ENCODE data around the gene GRIA4.

Gene GRIA4

GRCh38 chr11:105968021-105968697 is 358.3 kb downstream of the GRIA4 start:
- TF ChIP-seq, protein P1, sequence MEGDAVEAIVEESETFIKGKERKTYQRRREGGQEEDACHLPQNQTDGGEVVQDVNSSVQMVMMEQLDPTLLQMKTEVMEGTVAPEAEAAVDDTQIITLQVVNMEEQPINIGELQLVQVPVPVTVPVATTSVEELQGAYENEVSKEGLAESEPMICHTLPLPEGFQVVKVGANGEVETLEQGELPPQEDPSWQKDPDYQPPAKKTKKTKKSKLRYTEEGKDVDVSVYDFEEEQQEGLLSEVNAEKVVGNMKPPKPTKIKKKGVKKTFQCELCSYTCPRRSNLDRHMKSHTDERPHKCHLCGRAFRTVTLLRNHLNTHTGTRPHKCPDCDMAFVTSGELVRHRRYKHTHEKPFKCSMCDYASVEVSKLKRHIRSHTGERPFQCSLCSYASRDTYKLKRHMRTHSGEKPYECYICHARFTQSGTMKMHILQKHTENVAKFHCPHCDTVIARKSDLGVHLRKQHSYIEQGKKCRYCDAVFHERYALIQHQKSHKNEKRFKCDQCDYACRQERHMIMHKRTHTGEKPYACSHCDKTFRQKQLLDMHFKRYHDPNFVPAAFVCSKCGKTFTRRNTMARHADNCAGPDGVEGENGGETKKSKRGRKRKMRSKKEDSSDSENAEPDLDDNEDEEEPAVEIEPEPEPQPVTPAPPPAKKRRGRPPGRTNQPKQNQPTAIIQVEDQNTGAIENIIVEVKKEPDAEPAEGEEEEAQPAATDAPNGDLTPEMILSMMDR (IDR thresholded peaks at IDR 0.05; ENCODE audit: low read depth, low read length, missing control alignments), result no peak
- peak; percentile 13 for DNase-seq (ENCODE audit: low read depth)
- H3K4me3 ChIP-seq (ENCODE audit: low read depth, low read length), result no peak overlapping the region
- in situ Hi-C loops (cut with HindIII; ENCODE audit: low sequenced_read_pairs), result no loop called here

- TF ChIP-seq, protein P1 (IDR thresholded peaks at IDR 0.05; ENCODE audit: low read depth, low read length, missing control alignments), result no peak
- no peak for DNase-seq (ENCODE audit: low read depth)
- no peak overlapping the region for H3K4me3 ChIP-seq (ENCODE audit: low read depth, low read length)
- in situ Hi-C loops (cut with HindIII; ENCODE audit: low sequenced_read_pairs), result loop anchor here (5.0 kb wide), 1 partner anchor 72 kb away; no protein-coding TSS in a partner anchor
Observed at GRCh38 chr11:105969756-105970155, 359.9 kb downstream of the GRIA4 start.

GRCh38 chr11:105975128-105975527 is 365.3 kb downstream of the GRIA4 start:
- H3K4me3 ChIP-seq (ENCODE audit: low read depth, low read length), result no peak overlapping the region
- in situ Hi-C loops (cut with HindIII; ENCODE audit: low sequenced_read_pairs), result no loop called here
- TF ChIP-seq, protein P1 (IDR thresholded peaks at IDR 0.05; ENCODE audit: low read depth, low read length, missing control alignments), result no peak
- DNase-seq (ENCODE audit: low read depth), result no peak

DNA sequence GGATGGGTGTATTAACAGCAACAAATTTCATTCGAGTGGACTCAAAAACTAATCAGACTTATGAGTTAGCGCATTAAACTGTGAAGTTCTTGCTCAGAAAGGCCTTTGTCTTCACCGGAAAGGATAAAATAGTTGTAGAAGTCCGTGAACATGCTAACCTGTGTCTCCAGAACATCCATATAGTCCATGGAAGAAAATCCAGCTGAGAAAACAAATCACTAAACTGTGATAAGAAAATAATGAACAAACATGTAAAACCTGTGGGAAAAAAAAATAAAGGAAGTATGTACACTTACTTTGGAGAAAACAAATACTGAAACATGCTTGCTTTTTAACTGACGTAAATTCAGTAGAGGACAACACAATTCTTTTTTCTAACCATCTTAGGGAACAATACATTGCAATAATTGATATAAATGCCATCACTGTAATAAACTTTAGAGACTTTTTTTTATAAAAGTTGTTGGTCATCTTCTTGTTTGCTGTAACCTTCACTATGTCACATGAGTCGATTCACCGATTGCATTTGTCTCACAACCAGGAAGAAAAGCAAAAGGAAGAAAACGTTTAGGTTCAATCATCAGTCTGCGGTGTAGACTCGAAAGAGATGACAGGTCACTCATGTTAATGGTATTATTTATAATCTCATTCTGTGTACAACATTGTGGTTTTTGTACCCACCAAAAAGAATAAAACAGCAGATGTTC is 370.3 kb downstream of the GRIA4 start:
- H3K4me3 ChIP-seq (ENCODE audit: low read depth, low read length), result no peak overlapping the region
- DNase-seq (ENCODE audit: low read depth), result no peak
- in situ Hi-C loops (cut with HindIII; ENCODE audit: low sequenced_read_pairs), result no loop called here
- TF ChIP-seq, protein P1 (IDR thresholded peaks at IDR 0.05; ENCODE audit: low read depth, low read length, missing control alignments), result no peak

GRCh38 chr11:105986554-105986953 is 376.7 kb downstream of the GRIA4 start:
- TF ChIP-seq, protein P1 (IDR thresholded peaks at IDR 0.05; ENCODE audit: low read depth, low read length, missing control alignments), result no peak
- DNase-seq (ENCODE audit: low read depth), result no peak
- in situ Hi-C loops (cut with HindIII; ENCODE audit: low sequenced_read_pairs), result no loop called here
- no peak overlapping the region for H3K4me3 ChIP-seq (ENCODE audit: low read depth, low read length)

DNA sequence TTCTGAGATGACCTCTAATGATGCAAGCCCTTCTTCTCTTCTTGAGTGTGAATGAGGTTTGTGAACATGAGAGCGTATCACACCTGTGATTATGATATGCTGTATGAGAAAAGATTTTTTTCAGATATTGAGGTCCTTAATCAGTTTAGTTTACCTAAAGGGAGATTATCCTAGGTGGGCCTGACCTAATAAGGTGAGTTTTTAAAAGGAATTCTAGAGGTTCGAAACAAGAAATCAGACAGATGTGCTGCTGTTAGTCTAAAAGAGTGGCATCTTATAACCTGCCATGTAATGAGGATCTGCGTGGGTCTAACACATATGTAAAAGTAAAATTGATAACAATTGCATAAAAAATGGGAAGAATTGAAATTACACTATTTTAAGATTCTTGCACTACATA is 378.3 kb downstream of the GRIA4 start:
- DNase-seq (ENCODE audit: low read depth), result no peak
- in situ Hi-C loops (cut with HindIII; ENCODE audit: low sequenced_read_pairs), result no loop called here
- TF ChIP-seq, protein P1 (IDR thresholded peaks at IDR 0.05; ENCODE audit: low read depth, low read length, missing control alignments), result no peak
- H3K4me3 ChIP-seq (ENCODE audit: low read depth, low read length), result no peak overlapping the region
